22Rv1 (cell line): ENCODE measurements around the gene RABGAP1L.

Experiments
- CTCF ChIP-seq: fragments of 450-650 bp; IDR thresholded peaks from 2 replicates; pipeline ENCODE4 v1.5.1; 2017; ENCODE audit warnings: mild to moderate bottlenecking
- ZFX ChIP-seq: fragments of 450-650 bp; IDR thresholded peaks from 2 replicates; pipeline ENCODE4 v1.6.1; 2017; ENCODE audit warnings: antibody characterized with exemption, borderline replicate concordance

DNA sequence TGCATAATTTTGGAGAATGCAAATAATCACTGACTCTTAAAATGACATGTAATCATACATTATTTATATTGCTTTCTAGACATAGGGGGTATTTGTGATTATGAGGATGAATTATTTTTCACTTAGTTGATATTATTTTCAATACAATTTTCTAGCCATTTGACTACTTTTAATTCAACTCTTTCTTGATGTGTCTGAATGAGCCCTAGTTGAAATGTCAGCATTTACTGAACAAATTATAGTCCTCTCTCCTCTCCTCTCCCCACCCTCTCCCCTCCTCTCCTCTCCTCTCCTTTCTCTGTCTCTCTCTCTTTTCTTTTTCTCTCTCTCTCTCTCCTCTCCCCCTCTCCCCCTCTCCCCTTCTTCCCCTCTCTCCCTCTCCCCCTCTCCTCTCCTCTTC lies 483.1 kb downstream of the RABGAP1L start:
- TF ChIP-seq CTCF (no peak), ZFX (no peak)
